SK-N-SH treated with all-trans-retinoic acid at 6 μM for 48 hours (cell line): Measurements from ENCODE around the gene AZIN2.

Source experiments
- ATAC-seq: fragments of 200-7000 bp; cut with Tn5 transposase; 3 replicates; pipeline ENCODE4 v1.9.1; 2020; ENCODE audit warnings: mild to moderate bottlenecking, moderate library complexity
- ARNTL ChIP-seq: fragments of 450-650 bp; formaldehyde crosslinking; IDR thresholded peaks from 2 replicates; pipeline ENCODE4 v1.5.0; 2020; ENCODE audit warnings: low read depth, mild to moderate bottlenecking, moderate library complexity, borderline replicate concordance
- CSDC2 ChIP-seq: fragments of 250-450 bp; sonication (Bioruptor Pico); IDR thresholded peaks from 2 replicates; pipeline ENCODE4 v1.5.0; 2020; ENCODE audit warnings: mild to moderate bottlenecking, moderate library complexity
- CSRNP3 ChIP-seq: fragments of 250-450 bp; sonication (Bioruptor Pico); IDR thresholded peaks from 2 replicates; pipeline ENCODE4 v1.5.1; 2021; ENCODE audit warnings: mild to moderate bottlenecking, moderate library complexity
- ESRRG ChIP-seq: fragments of 250-450 bp; sonication (Bioruptor Pico); IDR thresholded peaks from 2 replicates; pipeline ENCODE4 v1.6.1; 2021; ENCODE audit warnings: mild to moderate bottlenecking
- GLIS3 ChIP-seq: fragments of 250-450 bp; sonication (Bioruptor Pico); IDR thresholded peaks from 2 replicates; pipeline ENCODE4 v1.5.0; 2020; ENCODE audit warnings: mild to moderate bottlenecking, moderate library complexity
- ISL1 ChIP-seq: fragments of 250-450 bp; sonication (Bioruptor Pico); IDR thresholded peaks from 2 replicates; pipeline ENCODE4 v2.1.2; 2022; ENCODE audit warnings: mild to moderate bottlenecking, moderate library complexity
- OSR1 ChIP-seq: fragments of 250-450 bp; sonication (Bioruptor Pico); IDR thresholded peaks from 2 replicates; pipeline ENCODE4 v1.8.0; 2022; ENCODE audit warnings: moderate library complexity, mild to moderate bottlenecking, inconsistent platforms
- PPARA ChIP-seq: fragments of 250-450 bp; sonication (Bioruptor Pico); IDR thresholded peaks from 2 replicates; pipeline ENCODE4 v1.5.0; 2020; ENCODE audit warnings: mild to moderate bottlenecking, borderline replicate concordance
- RARB ChIP-seq: fragments of 250-450 bp; sonication (Bioruptor Pico); IDR thresholded peaks from 2 replicates; pipeline ENCODE4 v1.8.0; 2021; ENCODE audit warnings: mild to moderate bottlenecking, moderate library complexity
- SNAI2 ChIP-seq: fragments of 250-450 bp; sonication (Bioruptor Pico); IDR thresholded peaks from 2 replicates; pipeline ENCODE4 v1.5.0; 2020; ENCODE audit warnings: mild to moderate bottlenecking, moderate library complexity
- TCF4 ChIP-seq: fragments of 250-450 bp; sonication (Bioruptor Pico); IDR thresholded peaks from 2 replicates; pipeline ENCODE4 v1.8.0; 2021; ENCODE audit warnings: mild to moderate bottlenecking, moderate library complexity, borderline replicate concordance
- TOX ChIP-seq: fragments of 250-450 bp; sonication (Bioruptor Pico); IDR thresholded peaks from 2 replicates; pipeline ENCODE4 v1.8.0; 2021; ENCODE audit warnings: mild to moderate bottlenecking, moderate library complexity, borderline replicate concordance
- TSHZ2 ChIP-seq: fragments of 250-450 bp; sonication (Bioruptor Pico); IDR thresholded peaks from 2 replicates; pipeline ENCODE4 v1.5.0; 2020; ENCODE audit warnings: mild to moderate bottlenecking, moderate library complexity
- ZFP3 ChIP-seq: fragments of 250-450 bp; sonication (Bioruptor Pico); IDR thresholded peaks from 2 replicates; pipeline ENCODE4 v1.5.0; 2020; ENCODE audit warnings: mild to moderate bottlenecking, moderate library complexity
- ZFP30 ChIP-seq: fragments of 450-650 bp; formaldehyde crosslinking; IDR thresholded peaks from 2 replicates; pipeline ENCODE4 v1.5.0; 2022; ENCODE audit warnings: mild to moderate bottlenecking, moderate library complexity
- ZNF565 ChIP-seq: fragments of 450-650 bp; formaldehyde crosslinking; conservative IDR thresholded peaks from 2 replicates; pipeline ENCODE4 v1.5.0; 2020; ENCODE audit warnings: low read depth, mild to moderate bottlenecking, moderate library complexity
- ZNF70 ChIP-seq: fragments of 450-650 bp; formaldehyde crosslinking; IDR thresholded peaks from 2 replicates; pipeline ENCODE4 v1.5.0; 2020; ENCODE audit warnings: mild to moderate bottlenecking, moderate library complexity
- ZNF8 ChIP-seq: fragments of 450-650 bp; formaldehyde crosslinking; IDR thresholded peaks from 2 replicates; pipeline ENCODE4 v1.5.0; 2020; ENCODE audit warnings: mild to moderate bottlenecking, moderate library complexity
- TF ChIP-seq, protein P1 (sequence below): fragments of 250-450 bp; sonication (Bioruptor Pico); IDR thresholded peaks from 2 replicates; pipeline ENCODE4 v1.8.0; 2020; ENCODE audit warnings: mild to moderate bottlenecking, moderate library complexity, borderline replicate concordance
- TF ChIP-seq, protein P2 (sequence below): fragments of 250-450 bp; sonication (Bioruptor Pico); IDR thresholded peaks from 2 replicates; pipeline ENCODE4 v1.5.1; 2020; ENCODE audit warnings: low read depth, mild to moderate bottlenecking, moderate library complexity
- TF ChIP-seq, protein P3 (sequence below): fragments of 250-450 bp; sonication (Bioruptor Pico); IDR thresholded peaks from 2 replicates; pipeline ENCODE4 v1.8.0; 2021; ENCODE audit warnings: low read depth, mild to moderate bottlenecking, moderate library complexity, borderline replicate concordance

AZIN2 gene

GRCh38 chr1:33087677-33088076 lies 6.7 kb downstream of the AZIN2 start:
- TF ChIP-seq TCF4 (CRISPR knock-in tag) (no peak), TOX (CRISPR knock-in tag) (no peak), OSR1 (CRISPR knock-in tag) (no peak), TSHZ2 (CRISPR knock-in tag) (no peak), ISL1 (CRISPR knock-in tag) (no peak), GLIS3 (CRISPR knock-in tag) (no peak), PPARA (CRISPR knock-in tag) (no peak), CSDC2 (CRISPR knock-in tag) (no peak), ZNF565 (CRISPR knock-in tag) (no peak), SNAI2 (CRISPR knock-in tag) (no peak), ZNF8 (CRISPR knock-in tag) (no peak), ZNF70 (no peak), ESRRG (CRISPR knock-in tag) (no peak), ZFP3 (no peak), RARB (CRISPR knock-in tag) (no peak), ARNTL (no peak)
- TF ChIP-seq, protein P1, sequence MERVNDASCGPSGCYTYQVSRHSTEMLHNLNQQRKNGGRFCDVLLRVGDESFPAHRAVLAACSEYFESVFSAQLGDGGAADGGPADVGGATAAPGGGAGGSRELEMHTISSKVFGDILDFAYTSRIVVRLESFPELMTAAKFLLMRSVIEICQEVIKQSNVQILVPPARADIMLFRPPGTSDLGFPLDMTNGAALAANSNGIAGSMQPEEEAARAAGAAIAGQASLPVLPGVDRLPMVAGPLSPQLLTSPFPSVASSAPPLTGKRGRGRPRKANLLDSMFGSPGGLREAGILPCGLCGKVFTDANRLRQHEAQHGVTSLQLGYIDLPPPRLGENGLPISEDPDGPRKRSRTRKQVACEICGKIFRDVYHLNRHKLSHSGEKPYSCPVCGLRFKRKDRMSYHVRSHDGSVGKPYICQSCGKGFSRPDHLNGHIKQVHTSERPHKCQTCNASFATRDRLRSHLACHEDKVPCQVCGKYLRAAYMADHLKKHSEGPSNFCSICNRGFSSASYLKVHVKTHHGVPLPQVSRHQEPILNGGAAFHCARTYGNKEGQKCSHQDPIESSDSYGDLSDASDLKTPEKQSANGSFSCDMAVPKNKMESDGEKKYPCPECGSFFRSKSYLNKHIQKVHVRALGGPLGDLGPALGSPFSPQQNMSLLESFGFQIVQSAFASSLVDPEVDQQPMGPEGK (CRISPR knock-in tag) = no peak
- TF ChIP-seq, protein P2, sequence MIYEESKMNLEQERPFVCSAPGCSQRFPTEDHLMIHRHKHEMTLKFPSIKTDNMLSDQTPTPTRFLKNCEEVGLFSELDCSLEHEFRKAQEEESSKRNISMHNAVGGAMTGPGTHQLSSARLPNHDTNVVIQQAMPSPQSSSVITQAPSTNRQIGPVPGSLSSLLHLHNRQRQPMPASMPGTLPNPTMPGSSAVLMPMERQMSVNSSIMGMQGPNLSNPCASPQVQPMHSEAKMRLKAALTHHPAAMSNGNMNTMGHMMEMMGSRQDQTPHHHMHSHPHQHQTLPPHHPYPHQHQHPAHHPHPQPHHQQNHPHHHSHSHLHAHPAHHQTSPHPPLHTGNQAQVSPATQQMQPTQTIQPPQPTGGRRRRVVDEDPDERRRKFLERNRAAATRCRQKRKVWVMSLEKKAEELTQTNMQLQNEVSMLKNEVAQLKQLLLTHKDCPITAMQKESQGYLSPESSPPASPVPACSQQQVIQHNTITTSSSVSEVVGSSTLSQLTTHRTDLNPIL (CRISPR knock-in tag) = no peak
- TF ChIP-seq, protein P3, sequence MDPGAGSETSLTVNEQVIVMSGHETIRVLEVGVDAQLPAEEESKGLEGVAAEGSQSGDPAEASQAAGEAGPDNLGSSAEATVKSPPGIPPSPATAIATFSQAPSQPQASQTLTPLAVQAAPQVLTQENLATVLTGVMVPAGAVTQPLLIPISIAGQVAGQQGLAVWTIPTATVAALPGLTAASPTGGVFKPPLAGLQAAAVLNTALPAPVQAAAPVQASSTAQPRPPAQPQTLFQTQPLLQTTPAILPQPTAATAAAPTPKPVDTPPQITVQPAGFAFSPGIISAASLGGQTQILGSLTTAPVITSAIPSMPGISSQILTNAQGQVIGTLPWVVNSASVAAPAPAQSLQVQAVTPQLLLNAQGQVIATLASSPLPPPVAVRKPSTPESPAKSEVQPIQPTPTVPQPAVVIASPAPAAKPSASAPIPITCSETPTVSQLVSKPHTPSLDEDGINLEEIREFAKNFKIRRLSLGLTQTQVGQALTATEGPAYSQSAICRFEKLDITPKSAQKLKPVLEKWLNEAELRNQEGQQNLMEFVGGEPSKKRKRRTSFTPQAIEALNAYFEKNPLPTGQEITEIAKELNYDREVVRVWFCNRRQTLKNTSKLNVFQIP = no peak
- no peak for ATAC-seq

- no peak for TF ChIP-seq ARNTL
- TF ChIP-seq, protein P2 (CRISPR knock-in tag) = no peak
- TF ChIP-seq ISL1 (CRISPR knock-in tag) = no peak
- TF ChIP-seq GLIS3 (CRISPR knock-in tag) = no peak
- TF ChIP-seq ESRRG (CRISPR knock-in tag) = no peak
- no peak for TF ChIP-seq SNAI2 (CRISPR knock-in tag)
- TF ChIP-seq ZFP30 = no peak
- no peak for TF ChIP-seq ZNF8 (CRISPR knock-in tag)
- TF ChIP-seq CSRNP3 (CRISPR knock-in tag) = no peak
- no peak for TF ChIP-seq OSR1 (CRISPR knock-in tag)
- ATAC-seq = no peak
Observed at GRCh38 chr1:33088119-33088906, 7.4 kb downstream of the AZIN2 start.
